Coronary artery (tissue), 2 donors: ENCODE data around the gene CDH2.

Experiments used
- DNase-seq: peaks from one replicate; pipeline ENCODE4 v3.0.0-alpha.2; 2017; ENCODE audit warnings: low spot score
- H3K27ac ChIP-seq, 2 donors: fragments of 200-600 bp; sonication (generic); one replicate each; pipeline ENCODE4 v1.5.1; 2016 to 2019
- H3K4me3 ChIP-seq: fragments of 200-600 bp; sonication (generic); 2 replicates; pipeline ENCODE4 v1.5.1; 2016; ENCODE audit warnings: mild to moderate bottlenecking, moderate library complexity
- TF ChIP-seq, protein P1 (sequence below): fragments of 200-600 bp; sonication (generic); IDR thresholded peaks from one replicate; pipeline ENCODE4 v1.5.1; 2019; ENCODE audit warnings: antibody characterized with exemption

CDH2 gene

DNA sequence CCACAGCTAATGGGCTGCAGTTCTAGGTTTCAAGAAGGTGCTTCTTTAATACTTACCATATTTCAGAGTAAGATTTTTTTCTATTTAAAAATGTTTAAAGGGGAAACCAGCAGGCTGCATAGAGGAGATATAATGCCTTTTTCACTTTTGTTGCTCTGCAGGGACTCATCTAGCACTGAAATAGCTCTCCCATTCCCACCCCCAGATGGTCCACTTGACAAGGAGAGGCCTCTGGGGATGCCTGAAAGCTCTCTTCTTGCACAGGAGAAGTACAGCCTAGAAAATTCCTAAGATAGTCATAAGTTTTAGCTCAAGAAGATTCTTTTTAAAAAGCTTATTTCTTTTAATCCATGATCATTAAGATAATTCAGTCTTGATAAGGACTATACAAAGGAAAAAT is 126.4 kb downstream of the CDH2 start:
- no peak for DNase-seq

GRCh38 chr18:28048612-28049011 is 128.3 kb downstream of the CDH2 start:
- no peak for DNase-seq
- Histone ChIP-seq H3K4me3 (peak overlapping the region; percentile 30), H3K27ac (no peak overlapping the region)
- TF ChIP-seq, protein P1, sequence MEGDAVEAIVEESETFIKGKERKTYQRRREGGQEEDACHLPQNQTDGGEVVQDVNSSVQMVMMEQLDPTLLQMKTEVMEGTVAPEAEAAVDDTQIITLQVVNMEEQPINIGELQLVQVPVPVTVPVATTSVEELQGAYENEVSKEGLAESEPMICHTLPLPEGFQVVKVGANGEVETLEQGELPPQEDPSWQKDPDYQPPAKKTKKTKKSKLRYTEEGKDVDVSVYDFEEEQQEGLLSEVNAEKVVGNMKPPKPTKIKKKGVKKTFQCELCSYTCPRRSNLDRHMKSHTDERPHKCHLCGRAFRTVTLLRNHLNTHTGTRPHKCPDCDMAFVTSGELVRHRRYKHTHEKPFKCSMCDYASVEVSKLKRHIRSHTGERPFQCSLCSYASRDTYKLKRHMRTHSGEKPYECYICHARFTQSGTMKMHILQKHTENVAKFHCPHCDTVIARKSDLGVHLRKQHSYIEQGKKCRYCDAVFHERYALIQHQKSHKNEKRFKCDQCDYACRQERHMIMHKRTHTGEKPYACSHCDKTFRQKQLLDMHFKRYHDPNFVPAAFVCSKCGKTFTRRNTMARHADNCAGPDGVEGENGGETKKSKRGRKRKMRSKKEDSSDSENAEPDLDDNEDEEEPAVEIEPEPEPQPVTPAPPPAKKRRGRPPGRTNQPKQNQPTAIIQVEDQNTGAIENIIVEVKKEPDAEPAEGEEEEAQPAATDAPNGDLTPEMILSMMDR = no peak

More for the DNA sequence above, 126.4 kb downstream of the CDH2 start:
- no peak overlapping the region for H3K27ac ChIP-seq
- H3K4me3 ChIP-seq = no peak overlapping the region
- TF ChIP-seq, protein P1 = no peak

DNA sequence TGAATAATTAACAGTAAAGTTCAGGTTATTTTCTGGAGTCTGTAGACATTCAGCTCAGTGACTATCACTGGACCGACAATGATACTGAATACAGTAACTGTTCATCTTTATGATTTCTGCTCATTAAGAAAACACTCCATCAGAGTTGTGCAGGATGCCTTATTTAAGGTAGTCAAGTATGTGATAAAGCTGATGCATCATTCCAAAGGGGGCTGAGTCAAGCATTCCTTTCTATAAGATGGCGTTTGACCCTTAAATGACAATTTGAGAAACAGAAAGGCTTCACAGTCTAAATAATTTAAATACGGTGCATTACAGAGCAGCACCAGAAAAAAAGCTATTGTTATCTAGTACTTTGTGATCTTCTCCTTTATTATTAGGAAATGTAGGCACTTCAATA is 131.1 kb downstream of the CDH2 start:
- no peak overlapping the region for H3K27ac ChIP-seq
- no peak for DNase-seq
- TF ChIP-seq, protein P1 = no peak
- H3K4me3 ChIP-seq = no peak overlapping the region

- Histone ChIP-seq H3K27ac (no peak overlapping the region), H3K4me3 (no peak overlapping the region)
- DNase-seq = no peak
Observed at GRCh38 chr18:28045176-28045810, 131.6 kb downstream of the CDH2 start.

DNA sequence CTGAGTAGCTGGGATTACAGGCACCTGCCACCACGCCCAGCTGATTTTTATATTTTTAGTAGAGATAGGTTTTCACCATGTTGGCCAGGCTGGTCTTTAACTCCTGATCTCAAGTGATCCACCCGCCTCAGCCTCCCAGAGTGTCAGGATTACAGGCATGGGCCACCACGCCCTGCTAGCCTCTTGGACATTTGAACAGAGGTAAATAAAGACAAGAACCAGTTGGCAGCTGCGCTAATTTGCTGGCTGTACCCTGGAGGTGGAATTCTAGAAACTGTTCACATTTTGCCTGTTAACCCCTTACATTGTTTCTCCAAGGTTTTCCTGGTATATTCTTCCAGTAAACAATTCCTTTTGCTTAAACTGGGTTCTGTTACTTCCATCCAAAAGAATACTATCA is 132.9 kb downstream of the CDH2 start:
- Histone ChIP-seq H3K27ac (no peak overlapping the region), H3K4me3 (no peak overlapping the region)
- TF ChIP-seq, protein P1 = no peak
- DNase-seq = no peak

More at GRCh38 chr18:28045176-28045810, 131.6 kb downstream of the CDH2 start:
- TF ChIP-seq, protein P1 = no peak

DNA sequence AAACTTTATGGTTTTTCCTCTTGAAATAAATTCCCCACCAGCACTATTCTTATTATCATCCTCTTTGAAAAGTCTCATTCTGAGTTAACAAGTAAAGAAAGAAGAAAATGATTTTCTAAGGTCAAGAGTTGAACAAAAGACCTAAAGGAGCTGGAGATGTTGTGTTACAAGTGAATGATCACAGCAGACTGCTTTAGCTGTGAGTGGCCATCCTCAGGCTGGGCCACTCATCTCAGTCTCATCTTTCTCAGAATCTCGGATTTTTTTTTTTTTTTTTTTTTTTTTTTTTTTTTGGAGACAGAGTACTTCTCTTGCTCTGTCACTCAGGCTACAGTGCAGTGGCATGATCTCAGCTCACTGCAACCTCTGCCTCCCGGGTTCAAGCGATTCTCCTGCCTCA is 133.3 kb downstream of the CDH2 start:
- no peak overlapping the region for H3K4me3 ChIP-seq
- no peak overlapping the region for H3K27ac ChIP-seq
- no peak for DNase-seq
- TF ChIP-seq, protein P1 = no peak

DNA sequence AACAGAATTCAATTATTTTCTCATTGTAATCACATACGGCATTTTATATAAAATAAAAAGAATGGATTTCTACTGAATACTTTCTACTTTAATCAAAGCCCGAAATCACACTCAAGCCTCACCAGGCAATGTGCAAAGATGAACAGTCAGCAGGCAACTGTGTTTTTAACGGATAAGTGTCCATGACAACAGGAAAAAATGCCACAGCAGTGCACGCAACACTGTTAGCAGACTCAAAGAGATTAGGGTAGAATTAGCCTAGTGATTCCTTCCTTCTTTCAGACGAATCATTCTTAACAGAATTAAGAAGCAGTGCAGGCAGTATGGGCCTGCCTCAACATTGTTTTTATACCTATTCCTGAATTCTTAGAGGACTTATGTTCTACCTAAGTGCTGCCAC is 135.6 kb downstream of the CDH2 start:
- Histone ChIP-seq H3K27ac (no peak overlapping the region), H3K4me3 (no peak overlapping the region)
- no peak for DNase-seq
- TF ChIP-seq, protein P1 = no peak
